ENCODE measurements around the gene ATP2A3.
A peak's percentile ranks its signal among the peaks of the same experiment; 100 is the strongest.

Gene ATP2A3

DNA sequence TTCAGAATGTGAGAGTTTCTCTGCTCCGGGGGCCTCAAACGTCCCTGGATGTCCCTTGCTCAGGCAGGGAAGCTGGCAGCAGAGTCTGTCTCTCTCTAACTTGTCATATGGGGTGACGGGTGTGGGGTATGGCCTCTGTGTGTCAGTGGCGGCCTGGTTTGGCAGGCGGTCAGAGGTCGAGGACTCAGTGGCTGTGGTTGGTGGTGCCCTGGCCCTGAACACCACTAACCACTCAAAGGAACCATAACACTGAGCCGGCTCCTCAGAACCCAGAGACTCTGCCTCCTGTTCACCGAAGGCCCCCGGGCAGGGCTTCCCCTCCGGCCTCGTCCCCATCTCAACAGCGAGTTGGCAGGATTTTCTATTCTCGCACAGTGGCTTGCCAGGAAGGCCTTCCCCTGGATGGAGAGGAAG, 48.6 kb downstream of the ATP2A3 start:
- Histone ChIP-seq H4K20me1 (ENCODE audit: insufficient read depth, low read length) (no peaks in the 10 kb centered on the region), H3F3A (ENCODE audit: insufficient read depth, low read length) (no peaks in the 10 kb centered on the region), H3K4me2 (ENCODE audit: low read length) (no peak overlapping the region), H3K36me3 (ENCODE audit: insufficient read depth, low read length) (no peaks in the 10 kb centered on the region), H3K27ac (ENCODE audit: low read depth, low read length, poor library complexity, severe bottlenecking) (no peak overlapping the region), H2AFZ (ENCODE audit: low read length) (no peak overlapping the region), H3K4me3 (ENCODE audit: low read depth, low read length, poor library complexity, severe bottlenecking) (no peak overlapping the region), H3K9ac (ENCODE audit: low read length) (no peak overlapping the region), H3K9me2 (ENCODE audit: low read depth, low read length) (no peaks in the 10 kb centered on the region), H3K4me1 (ENCODE audit: insufficient read depth, low read length, severe bottlenecking) (peaks cover 37% of the 10 kb centered on the region), H3K27me3 (ENCODE audit: insufficient read depth, low read length) (0 out of 2 replicates have a peak, but pooled peaks cover 6% of the 10 kb centered on the region), H3K9me3 (ENCODE audit: low read length) (no peaks in the 10 kb centered on the region), H3K79me2 (ENCODE audit: insufficient read depth, low read length) (no peaks in the 10 kb centered on the region)
- no peak for TF ChIP-seq EZH2 (IDR thresholded peaks at IDR 0.05; ENCODE audit: borderline replicate concordance, low read length)
- TF ChIP-seq, protein P1, sequence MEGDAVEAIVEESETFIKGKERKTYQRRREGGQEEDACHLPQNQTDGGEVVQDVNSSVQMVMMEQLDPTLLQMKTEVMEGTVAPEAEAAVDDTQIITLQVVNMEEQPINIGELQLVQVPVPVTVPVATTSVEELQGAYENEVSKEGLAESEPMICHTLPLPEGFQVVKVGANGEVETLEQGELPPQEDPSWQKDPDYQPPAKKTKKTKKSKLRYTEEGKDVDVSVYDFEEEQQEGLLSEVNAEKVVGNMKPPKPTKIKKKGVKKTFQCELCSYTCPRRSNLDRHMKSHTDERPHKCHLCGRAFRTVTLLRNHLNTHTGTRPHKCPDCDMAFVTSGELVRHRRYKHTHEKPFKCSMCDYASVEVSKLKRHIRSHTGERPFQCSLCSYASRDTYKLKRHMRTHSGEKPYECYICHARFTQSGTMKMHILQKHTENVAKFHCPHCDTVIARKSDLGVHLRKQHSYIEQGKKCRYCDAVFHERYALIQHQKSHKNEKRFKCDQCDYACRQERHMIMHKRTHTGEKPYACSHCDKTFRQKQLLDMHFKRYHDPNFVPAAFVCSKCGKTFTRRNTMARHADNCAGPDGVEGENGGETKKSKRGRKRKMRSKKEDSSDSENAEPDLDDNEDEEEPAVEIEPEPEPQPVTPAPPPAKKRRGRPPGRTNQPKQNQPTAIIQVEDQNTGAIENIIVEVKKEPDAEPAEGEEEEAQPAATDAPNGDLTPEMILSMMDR (IDR thresholded peaks at IDR 0.05; ENCODE audit: low read length) = no peak

DNA sequence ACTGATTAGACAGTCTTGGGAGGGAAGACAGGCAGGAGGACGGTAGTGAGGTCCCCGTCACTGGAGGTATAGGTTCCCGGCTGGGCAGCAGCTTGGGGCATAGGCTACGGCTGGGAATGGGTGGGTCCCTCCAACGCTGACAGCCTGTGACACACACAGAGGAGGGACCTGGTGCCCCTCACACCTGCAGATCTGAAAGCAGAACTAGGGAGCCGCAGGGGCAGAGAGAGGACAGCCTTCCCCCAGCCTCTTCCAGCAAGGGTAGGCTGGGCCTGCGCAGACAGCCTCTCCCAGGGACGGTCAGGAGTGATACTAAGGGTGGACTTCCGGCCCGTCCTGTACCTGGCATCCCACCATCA, 49.9 kb downstream of the ATP2A3 start:
- Histone ChIP-seq H2AFZ (ENCODE audit: low read length) (no peak overlapping the region), H3K27ac (ENCODE audit: low read depth, low read length, poor library complexity, severe bottlenecking) (no peak overlapping the region), H3K9me3 (ENCODE audit: low read length) (no peaks in the 10 kb centered on the region), H3K79me2 (ENCODE audit: insufficient read depth, low read length) (no peaks in the 10 kb centered on the region), H3K27me3 (ENCODE audit: insufficient read depth, low read length) (0 out of 2 replicates have a peak, but pooled peaks cover 6% of the 10 kb centered on the region), H3F3A (ENCODE audit: insufficient read depth, low read length) (no peaks in the 10 kb centered on the region), H4K20me1 (ENCODE audit: insufficient read depth, low read length) (no peaks in the 10 kb centered on the region), H3K4me2 (ENCODE audit: low read length) (peak overlapping the region; percentile 13; the same call in 1 of the 2 replicates), H3K9ac (ENCODE audit: low read length) (no peak overlapping the region), H3K4me1 (ENCODE audit: insufficient read depth, low read length, severe bottlenecking) (peaks cover 37% of the 10 kb centered on the region), H3K36me3 (ENCODE audit: insufficient read depth, low read length) (no peaks in the 10 kb centered on the region), H3K4me3 (ENCODE audit: low read depth, low read length, poor library complexity, severe bottlenecking) (no peak overlapping the region), H3K9me2 (ENCODE audit: low read depth, low read length) (no peaks in the 10 kb centered on the region)
- TF ChIP-seq EZH2 (IDR thresholded peaks at IDR 0.05; ENCODE audit: borderline replicate concordance, low read length) = no peak
- TF ChIP-seq, protein P1 (IDR thresholded peaks at IDR 0.05; ENCODE audit: low read length) = no peak

DNA sequence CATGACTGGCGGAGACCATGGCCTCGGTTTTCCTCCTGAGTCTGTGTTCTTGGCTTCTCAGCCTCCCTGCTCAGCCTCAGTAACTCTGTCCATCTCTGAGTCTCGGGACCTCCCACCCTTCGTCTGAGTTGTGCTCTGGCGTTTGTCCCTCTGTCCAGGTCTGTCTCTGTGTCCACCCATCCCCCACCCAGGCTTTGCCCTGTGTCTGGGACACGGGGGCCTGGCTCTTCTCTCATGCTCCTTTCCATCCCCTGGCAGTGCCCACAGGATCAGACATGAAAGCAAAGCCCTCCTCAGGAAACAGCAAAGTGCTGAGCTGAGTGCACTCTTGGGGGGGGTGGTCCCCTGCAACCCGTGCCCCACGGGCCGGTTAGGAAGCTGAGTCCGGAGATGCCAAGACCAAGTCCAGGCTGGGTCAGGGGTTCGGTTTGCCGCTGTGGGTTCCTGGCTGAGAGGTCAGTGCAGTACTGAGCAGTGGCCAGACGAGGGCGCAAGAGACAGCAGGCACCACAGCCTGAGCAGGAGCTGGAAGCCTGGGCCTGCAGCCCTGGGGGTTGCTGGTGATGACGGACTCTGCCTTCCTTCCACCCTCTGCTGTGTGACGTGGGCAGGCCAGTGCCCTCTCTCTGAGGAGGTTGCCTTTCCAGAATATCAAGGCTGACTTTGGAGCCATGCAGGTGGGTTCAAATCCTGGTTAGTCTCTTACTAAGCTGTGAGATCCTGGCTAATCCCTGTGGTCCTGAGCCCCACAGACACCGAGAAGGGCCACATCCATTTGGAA, 50.5 kb downstream of the ATP2A3 start:
- Histone ChIP-seq H3K9me2 (ENCODE audit: low read depth, low read length) (no peaks in the 10 kb centered on the region), H3K9me3 (ENCODE audit: low read length) (no peaks in the 10 kb centered on the region), H3K4me1 (ENCODE audit: insufficient read depth, low read length, severe bottlenecking) (peaks cover 37% of the 10 kb centered on the region), H3K4me3 (ENCODE audit: low read depth, low read length, poor library complexity, severe bottlenecking) (no peak overlapping the region), H3K27me3 (ENCODE audit: insufficient read depth, low read length) (0 out of 2 replicates have a peak, but pooled peaks cover 6% of the 10 kb centered on the region), H3F3A (ENCODE audit: insufficient read depth, low read length) (no peaks in the 10 kb centered on the region), H3K4me2 (ENCODE audit: low read length) (peak overlapping the region; percentile 13; the same call in 1 of the 2 replicates), H3K79me2 (ENCODE audit: insufficient read depth, low read length) (no peaks in the 10 kb centered on the region), H3K36me3 (ENCODE audit: insufficient read depth, low read length) (no peaks in the 10 kb centered on the region), H3K27ac (ENCODE audit: low read depth, low read length, poor library complexity, severe bottlenecking) (no peak overlapping the region), H2AFZ (ENCODE audit: low read length) (no peak overlapping the region), H3K9ac (ENCODE audit: low read length) (no peak overlapping the region), H4K20me1 (ENCODE audit: insufficient read depth, low read length) (no peaks in the 10 kb centered on the region)
- TF ChIP-seq EZH2 (IDR thresholded peaks at IDR 0.05; ENCODE audit: borderline replicate concordance, low read length) = no peak
- TF ChIP-seq, protein P1 (IDR thresholded peaks at IDR 0.05; ENCODE audit: low read length) = peak; percentile 97

Measured in OCI-LY1 (cell line).